Activated naive CD8-positive, alpha-beta T cell treated with anti-CD3 and anti-CD28 coated beads, Interleukin-2, amount 50 U/mL, for 16 hours (primary cell): ENCODE results near the gene NFE2L3.
"Not testable (repeated sequence)": the region's sequence is repeated elsewhere in the genome, so short reads cannot be mapped to it uniquely, and the experiment has no call there.

ENCODE experiments used
- DNase-seq: peaks from one replicate; pipeline ENCODE4 v3.0.0-alpha.2; 2020; ENCODE audit warnings: low read depth, low spot score

NFE2L3 gene

GRCh38 chr7:26145238-26145637 lies 6.8 kb upstream of the NFE2L3 start:
- DNase-seq: no peak

- no peak for DNase-seq
Observed at GRCh38 chr7:26147030-26147429, 5.0 kb upstream of the NFE2L3 start.

- not testable (repeated sequence) for DNase-seq
Observed at GRCh38 chr7:26147646-26148306, 4.2 kb upstream of the NFE2L3 start.

- DNase-seq: not testable (repeated sequence)
Observed at GRCh38 chr7:26148307-26148700, 3.7 kb upstream of the NFE2L3 start.

- DNase-seq: no peak
Observed at GRCh38 chr7:26149391-26149977, 2.5 kb upstream of the NFE2L3 start.

GRCh38 chr7:26151096-26151495 lies 902 bp upstream of the NFE2L3 start:
- no peak for DNase-seq

- no peak for DNase-seq
Observed at GRCh38 chr7:26151650-26151952, 397 bp upstream of the NFE2L3 start.

- DNase-seq: not testable (repeated sequence)
Observed at GRCh38 chr7:26152782-26153240, 813 bp downstream of the NFE2L3 start.

- DNase-seq: no peak
Observed at GRCh38 chr7:26153241-26153822, 1.3 kb downstream of the NFE2L3 start.

- DNase-seq: no peak
Observed at GRCh38 chr7:26153823-26154783, 2.1 kb downstream of the NFE2L3 start.

- DNase-seq: no peak
Observed at GRCh38 chr7:26155531-26156375, 3.8 kb downstream of the NFE2L3 start.

GRCh38 chr7:26156451-26157420 lies 4.7 kb downstream of the NFE2L3 start:
- no peak for DNase-seq

- DNase-seq: no peak
Observed at GRCh38 chr7:26157520-26158105, 5.6 kb downstream of the NFE2L3 start.

GRCh38 chr7:26159243-26159642 lies 7.2 kb downstream of the NFE2L3 start:
- DNase-seq: no peak

- DNase-seq: no peak
Observed at GRCh38 chr7:26160896-26161295, 8.9 kb downstream of the NFE2L3 start.

- DNase-seq: no peak
Observed at GRCh38 chr7:26162431-26162830, 10.4 kb downstream of the NFE2L3 start.

- DNase-seq: not testable (repeated sequence)
Observed at GRCh38 chr7:26163804-26164203, 11.8 kb downstream of the NFE2L3 start.

GRCh38 chr7:26165950-26166683 lies 14.1 kb downstream of the NFE2L3 start:
- no peak for DNase-seq

GRCh38 chr7:26166684-26167266 lies 14.8 kb downstream of the NFE2L3 start:
- no peak for DNase-seq
